B cell (primary cell): Measurements from ENCODE around the gene SSH3. TPM values are rescaled to one million over a fixed set of nuclear protein-coding genes. Genes with fewer than 3 reads are reported as not detected.

Experiments used
- ATAC-seq: fragments of 200-7000 bp; cut with Tn5 transposase; one replicate; pipeline ENCODE4 v1.10.0; 2021; ENCODE audit warnings: low read depth, mild to moderate bottlenecking, moderate number of reproducible peaks, moderate library complexity
- CTCF ChIA-PET: fragments of 350-600 bp; sonication (Branson Sonifier 250); formaldehyde crosslinking; loops from one replicate; lab custom pipeline; 2021; ENCODE audit warnings: antibody characterized with exemption, inconsistent platforms; lab: Charles Lee
- POLR2A ChIA-PET: fragments of 350-600 bp; sonication (Branson Sonifier 250); formaldehyde crosslinking; loops from one replicate; lab custom pipeline; 2021; ENCODE audit warnings: antibody characterized with exemption; lab: Charles Lee
- DNase-seq: peaks from one replicate; pipeline ENCODE4 v3.0.0; 2013
- H2AFZ ChIP-seq: 2 replicates; pipeline ENCODE4 v1.6.1; 2012; ENCODE audit warnings: mild to moderate bottlenecking, low read depth, low read length; ENCODE audit not compliant: insufficient read depth, poor library complexity, severe bottlenecking
- H3K27ac ChIP-seq, 2 donors: 1 replicate in 1 of 2; 2 replicates in 1 of 2; pipeline ENCODE4 v1.5.1; 2012 to 2013; ENCODE audit warnings: low read length in 2 of 2, mild to moderate bottlenecking in 2 of 2, moderate library complexity in 1 of 2
- H3K27me3 ChIP-seq, 4 experiments: fragments of 200-600 bp in 1 of 4; sonication (generic) in 1 of 4; replicated peaks in 1 of 4; 1 replicate in 2 of 4; 2 replicates in 2 of 4; pipeline versions ENCODE4 v1.6.1 to v1.7.0; 2013 to 2016; ENCODE audit warnings: low read length in 3 of 4, mild to moderate bottlenecking in 2 of 4, mixed read lengths in 1 of 4, moderate library complexity in 1 of 4; ENCODE audit not compliant: insufficient read depth in 4 of 4, control insufficient read depth in 3 of 4; ENCODE audit errors: control extremely low read depth in 1 of 4
- H3K36me3 ChIP-seq, 2 experiments: replicated peaks in 1 of 2; 1 replicate in 1 of 2; 2 replicates in 1 of 2; pipeline versions ENCODE4 v1.6.1 to v1.7.1; 2013; ENCODE audit warnings: low read length in 1 of 2; ENCODE audit not compliant: insufficient read depth in 2 of 2, control insufficient read depth in 1 of 2; ENCODE audit errors: control extremely low read depth in 1 of 2, extremely low read depth in 1 of 2
- H3K4me1 ChIP-seq, 2 donors: fragments of 200-600 bp in 1 of 2; sonication (generic) in 1 of 2; 1 replicate in 1 of 2; 2 replicates in 1 of 2; pipeline versions ENCODE4 v1.5.1 to v1.6.1; 2013 to 2017; ENCODE audit warnings: low read length in 2 of 2; ENCODE audit not compliant: control insufficient read depth in 2 of 2, insufficient read depth in 2 of 2
- H3K4me2 ChIP-seq: replicated peaks from 2 replicates; pipeline ENCODE3; 2012; ENCODE audit warnings: mild to moderate bottlenecking, low read depth, low read length; ENCODE audit not compliant: poor library complexity, severe bottlenecking
- H3K4me3 ChIP-seq, 5 experiments: fragments of 200-600 bp in 1 of 5; sonication (generic) in 1 of 5; 1 replicate in 3 of 5; 2 replicates in 2 of 5; pipeline versions ENCODE4 v1.5.1 to v1.7.0; 2011 to 2016; ENCODE audit warnings: low read length in 4 of 5, mild to moderate bottlenecking in 4 of 5, low read depth in 2 of 5, control low read depth in 1 of 5, moderate library complexity in 1 of 5; ENCODE audit not compliant: insufficient read depth in 1 of 5; ENCODE audit errors: control extremely low read depth in 1 of 5, extremely low read depth in 1 of 5
- H3K79me2 ChIP-seq: fragments of 200-600 bp; sonication (generic); one replicate; pipeline ENCODE4 v1.6.0; 2016; ENCODE audit warnings: low read length; ENCODE audit not compliant: control insufficient read depth, insufficient read depth
- H3K9ac ChIP-seq: fragments of 200-600 bp; sonication (generic); 2 replicates; pipeline ENCODE4 v1.6.1; 2017; ENCODE audit warnings: mild to moderate bottlenecking, low read length, moderate library complexity
- H3K9me3 ChIP-seq, 3 donors: one replicate each; pipeline versions ENCODE4 v1.6.1 to v1.7.1; 2013; ENCODE audit warnings: low read length in 2 of 3; ENCODE audit not compliant: control insufficient read depth in 2 of 3, insufficient read depth in 1 of 3; ENCODE audit errors: control extremely low read depth in 1 of 3
- H4K20me1 ChIP-seq: 2 replicates; pipeline ENCODE4 v1.6.0; 2012; ENCODE audit warnings: mild to moderate bottlenecking, low read length; ENCODE audit not compliant: insufficient read depth, control insufficient read depth, poor library complexity, severe bottlenecking
- H3K27ac Mint-ChIP-seq: one replicate; pipeline ENCODE4 v1.8.0; 2021; ENCODE audit warnings: mixed read lengths
- H3K27me3 Mint-ChIP-seq: one replicate; pipeline ENCODE4 v1.8.0; 2021; ENCODE audit warnings: mixed read lengths
- H3K4me1 Mint-ChIP-seq: one replicate; pipeline ENCODE4 v1.8.0; 2021; ENCODE audit warnings: mixed read lengths
- H3K4me3 Mint-ChIP-seq: one replicate; pipeline ENCODE4 v1.8.0; 2021; ENCODE audit warnings: mixed read lengths
- H3K9me3 Mint-ChIP-seq: one replicate; pipeline ENCODE4 v1.8.0; 2022; ENCODE audit warnings: mixed read lengths; ENCODE audit not compliant: insufficient read depth
- CTCF ChIP-seq: fragments of 200-600 bp; IDR thresholded peaks from one replicate; pipeline ENCODE4 v1.8.0; 2022; ENCODE audit warnings: antibody characterized with exemption, mild to moderate bottlenecking
- EZH2 ChIP-seq: IDR thresholded peaks from 2 replicates; pipeline ENCODE4 v1.6.1; 2012; ENCODE audit warnings: borderline replicate concordance, low read depth, mild to moderate bottlenecking, moderate library complexity, low read length; ENCODE audit not compliant: insufficient read depth, poor library complexity, severe bottlenecking
- WGBS: methylation state at CpG from one replicate; pipeline ENCODE4 v1.1.5; 2013; ENCODE audit warnings: missing lambda C conversion rate; ENCODE audit not compliant: insufficient coverage; 5-methylcytosine and 5-hydroxymethylcytosine counted together
- intact Hi-C: fragments of 100-400 bp; cut with micrococcal nuclease; formaldehyde crosslinking; loops from one replicate; pipeline ENCODE4 v1.10.0; 2022
- polyA plus RNA-seq: library from polyadenylated mRNA; depleted of rRNA; stranded (reverse); fragments of >200 nt; gene quantifications from 2 replicates; pipeline ENCODE4 v1.2.3, GENCODE V29; 2012
- total RNA-seq, 2 donors: library from RNA; stranded (reverse); fragments of 120-200 nt in 1 of 2; gene quantifications; 1 replicate in 1 of 2; 2 replicates in 1 of 2; pipeline versions ENCODE4 v1.2.3 to v1.2.4, GENCODE V29; 2013 to 2022

Gene SSH3
- total and polyA plus RNA-seq, 2 donors (not counting 1 experiment from before 2014, with no cell fraction given): 4.0 to 7.2 TPM

- Mint-ChIP-seq H3K9me3 (no peaks in the 10 kb centered on the region), H3K4me3 (no peak overlapping the region), H3K27me3 (no peaks in the 10 kb centered on the region), H3K27ac (no peak overlapping the region), H3K4me1 (peaks cover 2% of the 10 kb centered on the region)
- no peak overlapping the region for H2AFZ ChIP-seq
- ChIA-PET CTCF (no interaction called here), POLR2A (no interaction called here)
- 96% methylated on average over 16 of the region's 19 CpGs for WGBS
- no peak overlapping the region for H3K9ac ChIP-seq
- ATAC-seq (no peak), DNase-seq (no peak)
- intact Hi-C loops: no loop called here
- H3K9me3 ChIP-seq: no peaks in the 10 kb centered on the region
- peaks cover 13% of the 10 kb centered on the region for H4K20me1 ChIP-seq
- no peaks in the 10 kb centered on the region for H3K79me2 ChIP-seq
- H3K4me2 ChIP-seq: no peak overlapping the region
- no peak overlapping the region for H3K27ac ChIP-seq
- H3K27me3 ChIP-seq: no peaks in the 10 kb centered on the region
- peaks cover 3 to 4% of the 10 kb centered on the region in 2 donors for H3K4me1 ChIP-seq
- TF ChIP-seq EZH2 (no peak), CTCF (no peak)
- peaks cover 0 to 8% of the 10 kb centered on the region in 2 experiments for H3K36me3 ChIP-seq
- H3K4me3 ChIP-seq: no peak overlapping the region
Measured at GRCh38 chr11:67306769-67307544, 3.6 kb downstream of the SSH3 start.

- H3K27me3 Mint-ChIP-seq: no peaks in the 10 kb centered on the region
- 92% methylated on average over 12 of the region's 12 CpGs for WGBS
- ChIA-PET POLR2A (no interaction called here), CTCF (interaction anchor here (0.5 kb wide), 1 partner anchor 91 kb away, joined by 5 read pairs; no protein-coding TSS in a partner anchor)
- Histone ChIP-seq H3K36me3 (peaks cover 0 to 2% of the 10 kb centered on the region in 2 experiments), H3K79me2 (no peaks in the 10 kb centered on the region), H3K4me3 (no peak overlapping the region), H3K4me1 (peaks cover 6 to 8% of the 10 kb centered on the region in 2 donors), H2AFZ (no peak overlapping the region), H3K9ac (no peak overlapping the region), H3K4me2 (no peak overlapping the region), H3K9me3 (no peaks in the 10 kb centered on the region), H3K27me3 (no peaks in the 10 kb centered on the region), H3K27ac (no peak overlapping the region), H4K20me1 (peaks cover 7% of the 10 kb centered on the region)
- no peak for DNase-seq
- no peak for TF ChIP-seq EZH2
- TF ChIP-seq CTCF: no peak
- H3K4me3 Mint-ChIP-seq: no peak overlapping the region
- intact Hi-C loops: no loop called here
- H3K4me1 Mint-ChIP-seq: peaks cover 5% of the 10 kb centered on the region
- H3K27ac Mint-ChIP-seq: no peak overlapping the region
- no peak for ATAC-seq
- H3K9me3 Mint-ChIP-seq: no peaks in the 10 kb centered on the region
Measured at GRCh38 chr11:67307545-67308001, 4.2 kb downstream of the SSH3 start.
